ENCODE results near the gene RPN2.

Gene RPN2

DNA sequence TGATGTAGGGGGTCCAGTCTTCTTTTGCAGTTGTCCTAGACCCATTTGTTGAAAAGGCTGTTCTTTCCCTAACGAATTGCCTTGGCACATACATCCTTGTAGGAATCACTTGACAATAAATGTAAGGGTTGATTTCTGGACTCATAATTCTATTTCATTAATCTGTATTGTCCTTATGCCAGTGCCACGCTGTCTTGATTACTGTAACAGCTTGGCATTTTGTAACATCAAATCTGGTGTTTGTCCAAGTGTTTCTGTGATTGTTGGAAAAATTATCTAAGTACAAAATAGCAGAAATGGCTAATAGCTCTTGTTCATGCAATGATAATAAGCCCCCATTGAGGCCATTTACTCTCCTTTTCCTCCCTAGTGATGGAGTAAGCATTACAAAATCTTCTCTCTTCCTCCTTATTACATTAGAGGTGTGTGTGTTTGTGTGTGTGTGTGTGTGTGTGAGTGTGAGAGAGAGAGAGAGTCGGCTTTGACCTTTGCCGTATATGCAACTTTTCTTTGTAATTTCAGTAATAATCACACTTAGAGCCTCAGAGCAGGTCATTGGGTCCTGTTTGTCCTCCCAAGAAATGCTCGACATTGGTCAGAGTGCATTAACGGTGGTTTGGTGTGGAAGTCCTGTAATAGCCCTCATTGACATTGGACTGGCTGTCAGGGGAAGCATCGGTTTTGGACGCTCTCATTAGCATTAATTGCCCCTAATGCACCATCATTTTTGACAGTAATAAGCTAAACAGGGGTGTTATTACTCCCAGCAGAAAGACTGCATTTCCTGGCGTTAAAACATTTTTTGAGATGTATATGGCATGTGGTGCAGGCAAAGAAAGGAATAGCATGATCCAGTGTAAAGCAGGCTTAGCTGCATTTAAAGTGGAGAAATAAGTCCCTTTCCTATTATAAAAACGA, 40.9 kb downstream of the RPN2 start:
- DNase-seq = no peak

DNA sequence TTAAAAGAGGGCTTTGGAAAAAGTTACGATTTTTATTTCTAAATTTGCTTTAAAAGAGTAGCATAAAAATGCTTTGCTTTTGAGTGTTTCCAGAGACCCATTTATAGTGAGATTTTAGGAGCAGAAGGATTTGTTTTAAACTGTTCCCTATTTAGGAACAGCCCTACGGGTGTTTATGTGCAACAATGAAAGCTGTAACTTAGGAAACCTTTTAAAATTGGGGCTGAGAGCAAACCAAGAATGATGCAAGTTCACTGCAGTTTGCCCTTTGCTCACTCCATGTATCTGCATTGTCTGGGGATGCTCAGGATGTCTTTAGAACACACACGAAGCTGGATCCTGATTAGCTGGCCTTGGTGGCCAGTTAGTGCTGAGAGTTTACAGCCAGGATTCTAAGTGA, 41.6 kb downstream of the RPN2 start:
- no peak for DNase-seq

GRCh38 chr20:37222086-37222485, 43.0 kb downstream of the RPN2 start:
- no peak for DNase-seq

- no peak for DNase-seq
Measured at GRCh38 chr20:37223053-37223452, 43.9 kb downstream of the RPN2 start.

DNA sequence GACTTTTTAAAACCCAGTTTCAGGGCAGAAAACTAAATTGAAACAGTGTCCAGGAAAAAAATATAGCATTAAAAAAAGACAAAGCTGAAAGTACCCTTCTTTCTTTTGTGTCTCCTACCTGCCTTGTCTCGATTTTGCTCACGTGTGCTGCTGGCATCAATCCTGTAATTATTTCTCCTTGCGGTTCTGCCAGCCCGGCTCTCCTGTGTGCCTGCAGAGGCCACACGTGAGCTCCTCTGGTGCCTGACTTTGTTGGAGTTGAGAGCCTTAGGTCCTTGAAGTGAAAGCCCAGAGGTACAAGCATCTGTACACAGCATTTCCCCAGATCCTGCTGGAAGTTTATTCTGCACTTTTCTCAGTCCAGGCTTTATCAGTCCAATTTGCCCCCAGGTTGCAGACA, 46.0 kb downstream of the RPN2 start:
- no peak for DNase-seq

DNA sequence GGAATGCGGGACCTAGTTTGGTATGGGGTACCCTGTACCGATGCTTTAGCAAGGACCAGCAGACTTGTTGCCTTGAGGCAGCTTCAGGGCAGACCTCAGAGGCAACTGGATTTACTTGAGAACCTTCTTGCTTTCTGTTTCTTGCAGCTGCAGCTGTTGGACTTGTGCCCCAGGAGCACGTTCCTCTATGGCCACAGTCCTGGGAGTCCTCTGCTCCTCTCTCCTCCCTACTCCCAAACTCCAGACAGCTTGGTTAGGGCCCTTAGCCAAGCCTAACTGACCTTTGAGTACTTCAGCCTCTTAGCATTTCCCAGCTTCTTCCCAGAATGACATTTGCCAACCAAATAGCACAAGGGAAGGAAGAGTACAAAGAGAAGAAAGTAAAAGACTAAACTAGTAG, 47.8 kb downstream of the RPN2 start:
- no peak for DNase-seq

GRCh38 chr20:37228082-37228481, 49.0 kb downstream of the RPN2 start:
- no peak for DNase-seq

DNA sequence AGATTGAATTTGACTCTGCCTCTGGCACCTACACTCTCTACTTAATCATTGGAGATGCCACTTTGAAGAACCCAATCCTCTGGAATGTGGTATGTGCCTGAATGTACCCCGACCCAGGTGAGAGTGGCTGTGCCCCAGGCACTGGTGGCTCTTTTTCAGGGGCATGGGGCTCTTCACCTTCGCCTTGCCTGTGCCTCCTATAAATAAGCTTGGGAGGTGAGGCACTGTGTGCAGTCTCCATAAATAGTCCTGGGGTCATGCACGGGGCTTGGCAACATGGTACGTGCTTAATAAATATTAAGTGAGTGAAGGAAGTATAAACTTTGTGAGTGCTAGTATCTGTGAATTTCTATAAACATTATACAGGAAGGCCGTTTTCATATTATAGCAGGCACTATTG, 49.5 kb downstream of the RPN2 start:
- DNase-seq = no peak

GRCh38 chr20:37229357-37229756, 50.2 kb downstream of the RPN2 start:
- DNase-seq = no peak

- no peak for DNase-seq
Measured at GRCh38 chr20:37230200-37230599, 51.1 kb downstream of the RPN2 start.

DNA sequence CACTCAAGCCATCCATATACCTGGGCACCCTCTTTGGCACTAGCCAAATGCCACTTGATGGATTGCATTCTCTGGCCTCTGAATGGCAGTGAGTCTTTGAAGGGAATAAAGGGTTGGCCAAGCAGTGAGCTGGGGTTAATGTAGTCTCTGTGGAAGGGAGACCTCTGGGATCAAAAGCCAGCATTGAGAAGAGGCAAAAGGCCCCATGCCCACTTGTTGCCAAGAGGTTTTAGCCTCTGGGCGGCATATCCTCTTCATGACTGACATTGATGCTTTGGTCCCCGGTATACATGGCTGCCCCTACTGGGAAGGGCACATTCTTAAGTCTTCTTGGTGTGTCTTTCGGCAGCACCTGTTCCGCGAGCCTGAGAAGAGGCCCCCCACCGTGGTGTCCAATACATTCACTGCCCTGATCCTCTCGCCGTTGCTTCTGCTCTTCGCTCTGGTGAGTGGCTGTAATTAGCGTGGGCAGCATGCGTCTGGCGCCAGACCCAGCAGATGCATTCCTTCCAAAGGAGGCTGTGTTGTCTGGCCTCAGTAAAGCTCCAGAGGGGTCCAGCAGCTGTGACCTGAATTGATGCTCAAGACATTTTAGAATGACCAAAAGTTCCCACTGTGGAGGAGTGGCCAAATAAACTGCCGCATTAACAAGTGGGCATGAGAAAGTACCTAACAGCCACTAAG, 53.0 kb downstream of the RPN2 start:
- no peak for DNase-seq

GRCh38 chr20:37233548-37234253, 54.6 kb downstream of the RPN2 start:
- no peak for DNase-seq

DNA sequence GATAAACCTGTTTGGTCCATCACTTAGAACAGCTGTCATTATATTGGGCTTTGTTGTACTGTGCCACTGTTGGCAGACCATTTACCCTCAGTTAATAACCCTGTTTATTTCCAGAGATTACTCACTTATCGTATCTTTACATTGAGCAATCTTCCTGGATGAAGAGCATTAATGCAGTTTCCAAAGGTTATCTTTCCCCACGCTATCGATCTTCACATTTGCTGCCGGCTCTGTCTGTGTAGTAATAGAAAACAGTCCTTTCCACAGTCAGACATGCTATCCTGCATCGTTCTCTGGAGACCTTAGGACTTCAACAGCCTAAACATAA, 55.1 kb downstream of the RPN2 start:
- DNase-seq = no peak

DNA sequence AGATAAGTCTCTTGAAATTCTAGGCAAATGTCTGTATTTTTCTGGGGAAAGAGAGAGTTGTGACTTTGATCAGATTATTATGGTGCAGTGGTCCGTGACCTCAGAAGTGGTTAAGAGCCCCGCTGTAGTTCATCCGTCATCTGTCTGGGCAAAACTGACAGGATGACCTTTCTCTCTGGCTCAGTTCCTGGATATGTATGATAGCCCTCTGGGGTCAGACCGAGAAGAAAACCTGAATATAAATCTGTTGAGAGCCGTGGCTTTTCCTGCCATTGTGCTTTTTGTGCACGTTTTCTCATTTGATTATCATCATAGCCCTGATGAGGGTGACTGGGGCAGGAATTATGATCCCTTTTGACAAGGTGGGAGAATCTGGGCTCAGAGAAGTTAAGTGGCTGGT, 55.9 kb downstream of the RPN2 start:
- no peak for DNase-seq

DNA sequence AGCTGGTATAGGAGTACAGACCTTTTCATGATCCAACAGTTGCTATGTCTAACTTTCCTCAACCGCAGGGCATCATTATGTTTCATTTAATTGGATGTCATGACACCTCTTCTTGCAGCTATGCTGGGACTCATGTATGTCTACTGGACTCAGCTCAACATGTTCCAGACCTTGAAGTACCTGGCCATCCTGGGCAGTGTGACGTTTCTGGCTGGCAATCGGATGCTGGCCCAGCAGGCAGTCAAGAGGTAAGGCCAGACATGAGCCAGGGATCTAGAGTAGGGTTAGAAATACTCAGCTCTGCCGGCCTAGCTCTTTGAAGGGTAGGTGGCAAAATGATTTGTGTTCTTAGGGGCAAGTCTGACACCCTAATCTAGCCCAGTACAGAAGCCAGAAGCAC, 57.3 kb downstream of the RPN2 start:
- DNase-seq = no peak

DNA sequence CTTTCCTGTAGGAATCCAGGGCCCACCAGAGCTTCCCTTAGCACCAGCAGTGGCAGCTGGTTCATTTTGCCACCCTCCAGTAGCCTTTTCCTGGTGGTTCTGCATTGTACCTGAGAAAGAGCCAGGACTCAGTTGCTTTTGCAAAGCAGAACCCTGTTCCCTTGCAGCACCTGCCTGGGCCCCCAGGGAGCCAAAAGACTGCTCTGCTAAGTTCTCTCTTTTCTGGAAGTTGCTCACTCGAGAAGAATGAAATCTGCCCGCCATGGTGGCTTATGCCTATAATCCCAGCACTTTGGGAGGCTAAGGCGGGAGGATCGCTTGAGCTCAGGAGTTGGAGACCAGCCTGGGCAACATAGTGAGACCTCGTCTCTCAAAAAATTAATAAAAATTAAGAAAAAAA, 58.5 kb downstream of the RPN2 start:
- DNase-seq = no peak

DNA sequence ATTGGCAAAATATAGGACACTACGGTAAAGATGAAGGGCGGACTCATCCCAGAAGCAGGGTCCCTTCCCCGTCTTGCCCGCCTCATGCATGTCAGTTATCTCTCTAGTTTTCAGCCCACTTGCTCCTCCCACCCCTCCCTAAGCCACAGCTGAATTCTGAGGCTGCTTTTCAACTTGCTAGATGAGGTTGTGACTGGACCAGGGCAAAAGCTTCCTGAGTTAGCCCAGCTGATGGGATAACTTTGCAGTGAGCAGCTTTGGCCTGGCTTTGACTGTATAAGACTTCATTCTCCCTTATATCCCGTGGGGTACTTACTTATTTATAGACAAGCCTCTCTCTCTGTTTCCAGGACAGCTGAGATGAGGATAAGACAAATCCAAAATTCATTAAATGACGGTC, 59.3 kb downstream of the RPN2 start:
- DNase-seq = no peak

DNA sequence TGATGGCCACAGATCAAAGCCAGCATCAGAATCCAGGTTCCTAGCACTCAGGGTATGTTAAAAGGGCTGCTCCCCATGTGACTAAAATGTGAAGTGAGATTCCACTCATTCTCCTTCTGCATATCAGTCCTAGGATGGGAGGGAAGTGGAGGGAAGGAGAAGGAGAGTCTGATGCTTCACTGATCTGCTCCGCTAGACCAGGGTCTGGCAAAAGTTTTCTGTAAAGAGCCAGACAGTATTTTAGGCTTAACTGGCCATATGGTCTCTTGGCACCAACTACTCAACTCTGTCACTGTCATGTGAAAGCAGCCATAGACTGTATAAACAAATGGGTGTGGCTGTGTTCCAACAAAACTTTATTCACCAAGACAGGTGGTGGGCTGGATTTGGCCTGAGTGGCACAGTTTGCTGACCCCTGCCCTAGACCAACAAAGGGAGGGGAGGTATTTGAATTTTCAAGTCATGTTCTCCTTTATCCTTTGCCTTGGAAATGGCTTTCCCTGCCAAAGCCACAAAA, 59.9 kb downstream of the RPN2 start:
- no peak for DNase-seq

- no peak for DNase-seq
Measured at GRCh38 chr20:37240337-37241067, 61.4 kb downstream of the RPN2 start.

DNA sequence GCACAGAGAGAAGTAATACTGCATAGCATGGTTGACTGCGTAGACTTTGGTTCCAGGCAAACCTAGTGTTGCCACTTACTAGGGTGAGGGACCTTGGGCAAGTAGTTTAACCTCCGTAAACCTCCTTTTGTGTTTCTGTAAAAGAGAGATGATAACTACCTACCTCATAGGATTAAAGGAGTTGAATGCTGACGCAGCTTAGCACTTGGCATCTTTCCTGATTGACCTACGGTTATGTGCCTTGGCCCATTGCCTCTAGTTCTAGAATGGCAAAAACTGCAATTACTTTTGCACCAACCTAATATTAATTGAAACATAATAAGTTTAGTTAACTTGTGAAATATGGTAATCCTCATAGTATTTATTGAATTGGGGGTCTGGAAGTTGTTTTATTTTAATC, 63.4 kb downstream of the RPN2 start:
- no peak for DNase-seq

DNA sequence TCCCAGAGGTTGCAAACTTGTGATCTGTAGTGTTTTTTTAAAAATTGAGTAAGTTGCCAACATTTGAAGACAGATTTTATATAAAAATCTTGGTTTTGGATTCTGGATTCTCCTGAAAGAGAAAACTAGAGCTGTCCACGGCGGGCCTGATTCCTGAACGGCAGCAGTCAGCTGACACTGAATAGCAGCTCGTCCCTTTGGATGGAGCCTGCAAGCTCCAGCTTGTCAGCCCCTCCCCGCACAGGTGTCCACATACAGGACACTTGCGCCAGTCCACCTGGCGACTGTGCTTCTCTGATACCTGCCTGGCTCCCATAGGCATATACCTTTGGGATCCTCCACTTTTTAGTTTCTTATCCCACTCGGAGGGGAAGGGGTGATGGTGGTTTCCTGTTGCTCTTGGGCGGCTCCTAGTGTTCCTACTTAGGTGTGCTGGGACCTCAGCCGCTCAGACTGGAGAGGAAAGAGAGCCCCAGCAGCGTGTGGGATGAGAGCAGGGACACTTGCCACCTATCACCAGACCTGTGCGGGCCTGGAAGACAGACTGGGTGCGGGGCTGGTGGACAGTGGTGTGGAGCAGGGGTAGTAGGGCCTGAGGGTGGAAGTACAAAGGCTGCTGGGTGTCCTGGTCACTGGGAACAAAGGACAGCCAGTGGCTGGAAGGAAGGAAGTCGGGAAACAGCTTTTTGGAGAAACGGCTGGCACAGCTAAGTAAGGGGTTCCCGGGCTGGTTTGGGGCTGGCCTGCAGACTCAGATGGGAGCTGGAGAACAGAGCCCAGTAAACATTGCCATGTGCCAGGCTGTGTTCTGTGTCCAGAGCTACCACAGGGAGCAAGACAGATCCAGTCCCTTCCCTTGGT, 64.2 kb downstream of the RPN2 start:
- no peak for DNase-seq

GRCh38 chr20:37243937-37244571, 64.9 kb downstream of the RPN2 start:
- no peak for DNase-seq

Data from activated CD4-positive, alpha-beta T cell treated with anti-CD3 and anti-CD28 coated beads, Interleukin-2, amount 50 U/mL, for 1 hour (primary cell).